HG03565 (cell line): ENCODE measurements around the gene FNDC1.
A peak's percentile ranks its signal among the peaks of the same experiment; 100 is the strongest.

Source experiments
- ATAC-seq: cut with Tn5 transposase; IDR thresholded peaks from one replicate; pipeline ENCODE4 v1.9.1; 2021; ENCODE audit warnings: mild to moderate bottlenecking, moderate library complexity; ENCODE audit not compliant: unreplicated experiment

The FNDC1 gene

DNA sequence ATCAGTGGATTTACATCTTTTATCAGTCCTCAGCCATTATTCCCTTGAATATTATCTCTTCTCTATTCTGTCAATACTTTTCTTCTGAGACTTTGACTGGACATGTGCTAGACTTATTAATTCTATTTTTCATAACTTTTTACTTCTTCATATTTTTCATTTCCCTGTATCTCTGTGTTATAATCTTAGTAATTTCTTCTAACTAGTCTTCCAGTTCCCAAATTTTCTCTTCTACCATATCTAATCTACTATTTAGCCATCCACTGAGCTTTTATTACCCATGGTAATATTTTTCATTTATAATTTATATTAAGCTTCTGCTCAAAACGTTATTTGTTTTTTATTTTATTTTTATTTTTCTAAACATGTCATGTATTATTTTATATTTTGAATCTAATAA, 13.1 kb upstream of the FNDC1 start:
- no peak for ATAC-seq

- ATAC-seq = no peak
Observed at GRCh38 chr6:159157431-159157830, 11.8 kb upstream of the FNDC1 start.

- no peak for ATAC-seq
Observed at GRCh38 chr6:159161839-159162238, 7.4 kb upstream of the FNDC1 start.

GRCh38 chr6:159163901-159164370, 5.3 kb upstream of the FNDC1 start:
- ATAC-seq = no peak

DNA sequence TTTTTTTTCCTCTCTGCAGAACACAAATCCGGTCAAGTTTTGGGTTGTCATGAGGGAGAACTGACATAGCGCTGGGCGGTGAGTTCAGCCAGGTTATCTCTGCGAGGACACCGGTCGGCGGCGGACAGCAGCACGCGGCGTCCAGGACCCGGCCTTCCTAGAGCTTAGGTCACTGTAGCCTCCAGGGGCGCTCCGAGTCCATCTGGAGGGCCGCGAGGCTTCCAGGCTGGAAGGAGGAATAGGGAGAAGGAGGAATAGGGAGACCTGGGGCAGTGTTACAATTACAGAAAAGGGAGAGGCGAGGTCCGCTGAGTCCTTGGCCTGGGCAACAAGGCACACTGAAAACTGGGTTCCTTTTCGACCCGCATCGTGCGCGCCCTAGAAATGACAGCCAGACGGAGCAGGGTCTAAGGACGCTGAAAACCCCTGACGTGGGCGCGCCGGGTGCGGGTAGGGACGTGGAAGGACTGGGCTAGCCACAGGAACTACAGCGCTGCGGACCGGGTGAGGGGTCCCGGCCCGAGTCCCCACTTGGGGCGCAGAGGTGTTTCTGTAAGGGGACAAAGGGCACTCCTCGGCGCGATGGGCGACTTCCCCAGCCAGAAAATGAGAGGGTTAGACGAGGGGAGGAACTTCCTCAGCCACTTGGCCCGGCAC, 536 bp upstream of the FNDC1 start:
- ATAC-seq = no peak

DNA sequence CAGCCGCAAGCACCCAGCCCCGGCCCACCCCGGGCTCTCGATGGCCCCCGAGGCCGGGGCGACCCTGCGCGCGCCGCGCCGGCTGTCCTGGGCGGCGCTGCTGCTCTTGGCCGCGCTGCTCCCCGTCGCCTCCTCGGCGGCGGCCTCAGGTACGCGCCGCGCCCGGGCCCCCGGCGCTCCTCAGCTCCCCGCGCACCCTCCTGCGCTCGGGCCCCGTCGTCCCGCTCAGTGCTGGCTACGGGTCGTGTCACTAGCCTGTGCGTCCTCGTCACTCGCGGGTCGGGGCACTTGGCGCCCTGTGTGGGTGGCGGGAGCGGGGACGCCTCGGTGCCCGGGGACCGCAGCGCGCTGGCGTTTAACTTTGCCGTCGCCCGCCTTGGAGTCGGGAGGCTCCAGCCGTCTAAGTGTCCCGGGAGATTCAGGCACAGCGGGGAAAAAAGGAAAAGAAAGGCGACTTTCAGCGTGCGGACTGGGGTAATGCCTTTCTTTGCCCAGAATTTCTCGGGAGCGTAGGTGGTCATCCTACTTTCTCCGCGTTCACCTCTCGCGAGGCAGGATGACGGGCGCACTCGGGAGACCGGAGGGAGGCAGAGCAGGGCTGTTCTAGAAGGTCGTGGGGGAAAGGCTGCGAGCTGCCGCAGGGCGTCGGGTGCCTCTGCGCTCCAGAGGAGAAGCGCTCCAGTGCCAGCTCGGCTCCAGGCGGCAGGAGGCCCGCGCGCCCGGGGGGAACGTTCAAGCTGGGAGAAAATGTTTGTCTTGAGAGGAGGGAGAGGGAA, 545 bp downstream of the FNDC1 start:
- ATAC-seq = no peak

DNA sequence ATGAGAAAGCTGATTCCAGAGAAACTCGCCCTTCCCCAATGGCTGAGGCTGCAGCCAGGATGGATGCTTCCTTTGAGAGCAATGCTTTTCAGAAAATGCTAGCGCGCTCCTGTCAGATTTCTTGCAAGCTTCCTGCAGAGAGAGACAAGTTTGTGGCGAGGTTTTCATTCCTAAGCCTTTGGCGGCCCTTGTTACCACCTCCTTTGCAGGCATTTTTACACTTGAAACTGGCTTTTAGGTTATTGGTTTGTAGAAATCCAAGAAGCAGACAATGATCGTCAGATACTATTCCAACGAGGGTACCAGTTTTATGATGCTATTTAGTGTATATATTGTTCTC, 1.1 kb downstream of the FNDC1 start:
- no peak for ATAC-seq

GRCh38 chr6:159170999-159171712, 2.0 kb downstream of the FNDC1 start:
- ATAC-seq = no peak

- ATAC-seq = no peak
Observed at GRCh38 chr6:159172091-159172491, 2.9 kb downstream of the FNDC1 start.

GRCh38 chr6:159174263-159174969, 5.2 kb downstream of the FNDC1 start:
- peak; percentile 84 for ATAC-seq

DNA sequence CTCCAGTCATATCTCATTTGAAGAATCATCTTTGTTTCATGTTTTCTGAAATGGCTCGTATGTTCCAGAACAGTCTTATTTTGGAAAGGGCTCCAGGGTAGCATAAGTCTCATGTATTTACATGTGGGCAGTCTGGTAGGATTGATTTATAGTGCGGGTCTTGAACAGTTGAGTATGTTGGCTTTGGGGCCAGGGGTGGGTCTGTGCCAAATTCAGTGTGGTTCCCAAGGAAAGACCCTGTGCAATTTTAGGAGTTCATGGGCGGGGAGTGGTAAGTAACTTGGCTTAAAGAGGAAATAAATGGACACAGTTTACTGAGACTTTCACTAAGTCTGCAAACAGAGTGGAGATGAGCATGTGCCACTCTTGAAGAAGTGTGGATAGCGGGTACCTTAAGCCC, 7.7 kb downstream of the FNDC1 start:
- no peak for ATAC-seq

GRCh38 chr6:159178847-159179246, 9.6 kb downstream of the FNDC1 start:
- no peak for ATAC-seq

DNA sequence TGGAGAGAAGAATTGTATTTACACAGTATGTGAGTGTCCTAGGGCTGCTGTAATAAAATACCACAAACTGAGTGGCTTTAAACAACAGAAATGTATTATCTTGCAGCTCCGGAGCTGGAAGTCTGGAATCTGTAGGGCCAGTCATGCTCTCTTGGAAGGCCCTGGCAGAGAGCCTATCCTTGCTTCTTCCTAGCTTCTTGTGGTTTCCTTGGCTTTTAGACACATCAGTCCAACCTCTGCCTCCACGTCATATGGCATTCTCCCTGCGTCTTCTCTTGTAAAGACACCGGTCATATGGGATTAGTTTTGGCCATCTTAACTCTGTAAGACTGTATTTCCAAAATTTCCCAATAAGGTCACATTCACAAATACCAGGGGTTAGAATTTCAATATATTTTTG, 10.8 kb downstream of the FNDC1 start:
- no peak for ATAC-seq

- no peak for ATAC-seq
Observed at GRCh38 chr6:159181914-159182313, 12.7 kb downstream of the FNDC1 start.

GRCh38 chr6:159184559-159184958, 15.4 kb downstream of the FNDC1 start:
- ATAC-seq = no peak

DNA sequence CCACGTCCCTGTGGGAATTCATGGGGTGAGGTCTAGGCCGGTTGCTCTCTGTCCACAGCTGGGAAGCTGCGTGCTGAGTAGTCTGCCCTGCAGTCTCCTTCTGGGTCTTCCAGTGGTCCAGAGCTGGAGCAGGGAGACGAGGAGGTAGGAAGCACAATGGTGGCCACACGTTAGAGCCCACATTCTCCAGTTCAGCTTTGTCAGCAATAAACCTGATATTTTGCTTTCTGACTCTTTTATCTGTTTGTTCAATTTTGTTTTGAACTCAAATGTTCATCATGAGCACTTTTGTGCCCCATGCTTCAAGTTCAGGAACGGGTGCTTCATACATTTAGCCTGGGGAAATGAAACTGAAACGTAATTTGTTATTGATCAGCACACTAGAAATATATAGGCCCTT, 21.3 kb downstream of the FNDC1 start:
- no peak for ATAC-seq

DNA sequence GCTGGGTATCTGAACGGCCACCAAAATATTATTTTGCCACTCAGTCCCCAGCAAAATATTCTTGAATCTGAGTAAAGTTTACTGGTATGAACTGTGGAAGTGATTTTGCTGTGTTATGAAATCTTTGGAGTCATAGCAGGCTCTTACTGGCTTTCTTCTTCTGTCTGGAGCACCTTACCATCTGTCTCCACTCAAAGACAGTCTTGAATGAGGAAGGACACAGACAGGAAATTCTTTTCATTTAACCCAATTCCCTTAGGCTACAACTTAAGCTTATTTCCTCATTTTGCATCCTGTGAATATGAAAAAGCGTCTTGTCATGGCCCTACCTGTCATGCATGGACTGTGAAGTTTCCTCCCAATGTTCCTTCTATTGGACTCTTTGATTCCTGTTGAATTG, 24.7 kb downstream of the FNDC1 start:
- no peak for ATAC-seq

DNA sequence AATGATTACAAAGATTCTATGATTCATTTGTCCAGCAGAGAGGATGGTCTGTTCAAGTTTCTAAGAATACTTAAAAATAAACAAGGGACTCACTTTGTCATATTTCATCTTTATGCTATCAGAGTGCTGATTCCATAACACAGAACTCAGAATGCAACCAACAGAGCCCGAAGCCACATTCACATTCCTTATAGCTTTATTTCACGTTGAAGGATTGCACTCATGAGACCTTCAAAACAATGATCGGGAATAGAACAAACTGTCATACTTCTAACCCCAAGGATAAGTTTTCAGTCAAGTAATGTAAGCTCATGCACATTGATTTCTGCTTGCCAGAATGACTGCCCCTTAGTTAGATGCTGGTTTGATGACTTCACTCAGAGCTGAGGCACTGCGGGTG, 25.2 kb downstream of the FNDC1 start:
- no peak for ATAC-seq

- no peak for ATAC-seq
Observed at GRCh38 chr6:159196430-159196975, 27.3 kb downstream of the FNDC1 start.

DNA sequence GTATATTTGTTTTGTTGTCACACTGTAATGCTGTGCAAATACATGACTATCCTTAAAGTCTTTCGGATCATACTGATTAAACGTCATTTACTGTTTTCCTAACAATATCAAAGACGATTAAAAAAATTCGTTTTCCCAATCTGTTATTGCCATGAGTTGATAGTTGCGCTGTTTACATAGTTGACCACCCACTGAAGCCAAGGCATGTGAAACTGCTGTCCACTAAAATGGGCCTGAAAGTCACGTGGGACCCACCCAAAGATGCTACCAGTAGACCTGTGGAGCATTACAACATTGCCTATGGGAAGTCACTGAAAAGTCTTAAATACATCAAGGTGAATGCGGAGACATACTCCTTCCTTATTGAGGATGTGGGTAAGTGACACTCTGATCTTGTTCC, 28.1 kb downstream of the FNDC1 start:
- ATAC-seq = no peak

DNA sequence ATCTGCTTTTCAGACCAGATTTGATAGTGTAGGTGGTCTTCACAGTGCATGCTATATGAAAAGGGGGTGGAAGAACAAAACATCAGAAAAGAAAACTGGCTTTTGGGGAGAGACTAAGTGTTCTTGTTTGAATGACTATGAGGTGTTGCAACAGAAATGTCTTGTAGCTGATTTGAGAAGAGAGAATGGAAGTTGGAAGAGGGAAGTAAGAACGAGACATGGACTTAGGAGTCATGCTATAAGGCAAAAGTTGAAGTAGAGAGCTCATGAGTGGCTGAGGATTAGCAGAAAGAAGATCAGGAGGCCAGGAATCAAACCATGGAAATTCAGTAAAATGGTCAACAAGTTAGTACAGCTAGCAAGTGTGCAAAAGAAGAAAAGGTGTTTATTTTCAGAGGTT, 32.1 kb downstream of the FNDC1 start:
- ATAC-seq = no peak
